Caco-2 (cell line): ENCODE results near the gene LRRC27. TPM values are rescaled to one million over a fixed set of nuclear protein-coding genes. Genes with fewer than 3 reads are reported as not detected.

Experiments used
- BruUV-seq: library from RNA; stranded (reverse); fragments of 400-500 nt; replicated peaks from 2 replicates; lab custom pipeline; 2021; lab: Mats Ljungman, UMichigan
- CTCF ChIA-PET: fragments of 300-600 bp; sonication (Branson Sonifier 250); formaldehyde crosslinking; loops from one replicate; lab custom pipeline; 2022; ENCODE audit warnings: antibody characterized with exemption; lab: Charles Lee
- POLR2A ChIA-PET: fragments of 300-600 bp; sonication (Branson Sonifier 250); formaldehyde crosslinking; loops from one replicate; lab custom pipeline; 2022; ENCODE audit warnings: antibody characterized with exemption; lab: Charles Lee
- DNase-seq, 2 experiments: peaks; one replicate each; pipeline versions ENCODE4 v3.0.0 to v3.0.0-alpha.2; 2020 to 2022
- H3K27me3 ChIP-seq: replicated peaks from 2 replicates; pipeline ENCODE4 v1.6.0; 2011; ENCODE audit warnings: low read length; ENCODE audit not compliant: control insufficient read depth, insufficient read depth
- H3K36me3 ChIP-seq: 2 replicates; pipeline ENCODE4 v1.5.1; 2011; ENCODE audit warnings: low read length; ENCODE audit not compliant: control insufficient read depth, insufficient read depth
- H3K4me1 ChIP-seq: fragments of 250-450 bp; sonication (Bioruptor Pico); 2 replicates; pipeline ENCODE4 v1.5.1; 2020; ENCODE audit warnings: mild to moderate bottlenecking
- H3K4me3 ChIP-seq: 2 replicates; pipeline ENCODE4 v1.5.1; 2011; ENCODE audit warnings: low read depth, mild to moderate bottlenecking, control low read depth, low read length
- H3K9me3 ChIP-seq: fragments of 250-450 bp; sonication (Bioruptor Pico); 2 replicates; pipeline ENCODE4 v1.5.1; 2020; ENCODE audit warnings: mild to moderate bottlenecking, moderate library complexity
- H3K27ac Mint-ChIP-seq: one replicate; pipeline ENCODE4 v1.8.0; 2022; ENCODE audit warnings: mixed read lengths; ENCODE audit not compliant: unreplicated experiment
- H3K27me3 Mint-ChIP-seq: one replicate; pipeline ENCODE4 v1.8.0; 2022; ENCODE audit warnings: mixed read lengths; ENCODE audit not compliant: insufficient read depth, unreplicated experiment
- H3K36me3 Mint-ChIP-seq: one replicate; pipeline ENCODE4 v1.8.0; 2022; ENCODE audit warnings: mild to moderate bottlenecking, mixed read lengths; ENCODE audit not compliant: insufficient read depth, unreplicated experiment
- H3K4me1 Mint-ChIP-seq: one replicate; pipeline ENCODE4 v1.8.0; 2022; ENCODE audit warnings: low read depth, mixed read lengths; ENCODE audit not compliant: unreplicated experiment
- H3K4me3 Mint-ChIP-seq: one replicate; pipeline ENCODE4 v1.8.0; 2022; ENCODE audit warnings: mild to moderate bottlenecking, moderate library complexity, mixed read lengths; ENCODE audit not compliant: unreplicated experiment
- H3K9me3 Mint-ChIP-seq: one replicate; pipeline ENCODE4 v1.8.0; 2022; ENCODE audit warnings: mixed read lengths; ENCODE audit not compliant: unreplicated experiment
- CTCF ChIP-seq, 2 experiments: fragments of 200-600 bp in 1 of 2; IDR thresholded peaks; 1 replicate in 1 of 2; 2 replicates in 1 of 2; pipeline versions ENCODE4 v1.5.1 to v1.8.0; 2011 to 2022; ENCODE audit warnings: antibody characterized with exemption in 1 of 2, control low read depth in 1 of 2, inconsistent platforms in 1 of 2, low read depth in 1 of 2, low read length in 1 of 2, mild to moderate bottlenecking in 1 of 2, moderate library complexity in 1 of 2; ENCODE audit not compliant: insufficient read depth in 1 of 2, severe bottlenecking in 1 of 2, unreplicated experiment in 1 of 2
- intact Hi-C: fragments of 100-400 bp; cut with micrococcal nuclease; formaldehyde crosslinking; loops from one replicate; pipeline ENCODE4 v1.10.0; 2022; ENCODE audit not compliant: unreplicated experiment
- total RNA-seq: library from RNA; stranded (reverse); gene quantifications from 2 replicates; pipeline ENCODE4 v1.2.3, GENCODE V29; 2022

The LRRC27 gene
- total RNA-seq, 1 experiment from 2014 or later: 11.7 TPM

- intact Hi-C loops: no loop called here
- peaks cover 18% of the 10 kb centered on the region for H3K9me3 Mint-ChIP-seq
- CTCF ChIA-PET: no interaction called here
- POLR2A ChIA-PET: no interaction called here
- H3K4me1 Mint-ChIP-seq: no peaks in the 10 kb centered on the region
- no peaks in the 10 kb centered on the region for H3K36me3 ChIP-seq
- H3K4me3 Mint-ChIP-seq: no peak overlapping the region
- H3K9me3 ChIP-seq: no peaks in the 10 kb centered on the region; the same call in 1 of the 2 replicates
- DNase-seq: no peak
- BruUV-seq: no TSS peak
- TF ChIP-seq CTCF (IDR thresholded peaks at IDR 0.05; ENCODE audit: insufficient read depth in 1 of 2, low read depth in 1 of 2, low read length in 1 of 2, severe bottlenecking in 1 of 2, unreplicated experiment in 1 of 2): no peak
- H3K4me3 ChIP-seq: no peak overlapping the region
- no peaks in the 10 kb centered on the region for H3K36me3 Mint-ChIP-seq
- H3K4me1 ChIP-seq: no peaks in the 10 kb centered on the region
- no peak overlapping the region for H3K27ac Mint-ChIP-seq
- no peaks in the 10 kb centered on the region for H3K27me3 Mint-ChIP-seq
- H3K27me3 ChIP-seq: no peaks in the 10 kb centered on the region
These were observed 34.5 kb downstream of the LRRC27 start for GRCh38 chr10:132366499-132366898.

- no TSS peak for BruUV-seq
- no peaks in the 10 kb centered on the region for H3K27me3 Mint-ChIP-seq
- ChIA-PET POLR2A (no interaction called here), CTCF (no interaction called here)
- H3K9me3 ChIP-seq: no peaks in the 10 kb centered on the region; the same call in 1 of the 2 replicates
- intact Hi-C loops: no loop called here
- no peak overlapping the region for H3K4me3 ChIP-seq
- H3K4me3 Mint-ChIP-seq: no peak overlapping the region
- H3K27ac Mint-ChIP-seq: no peak overlapping the region
- peaks cover 18% of the 10 kb centered on the region for H3K9me3 Mint-ChIP-seq
- no peaks in the 10 kb centered on the region for H3K27me3 ChIP-seq
- TF ChIP-seq CTCF (IDR thresholded peaks at IDR 0.05; ENCODE audit: insufficient read depth in 1 of 2, low read depth in 1 of 2, low read length in 1 of 2, severe bottlenecking in 1 of 2, unreplicated experiment in 1 of 2): no peak
- H3K36me3 Mint-ChIP-seq: no peaks in the 10 kb centered on the region
- H3K36me3 ChIP-seq: no peaks in the 10 kb centered on the region
- no peaks in the 10 kb centered on the region for H3K4me1 Mint-ChIP-seq
- no peak for DNase-seq
- H3K4me1 ChIP-seq: no peaks in the 10 kb centered on the region
These were observed 36.4 kb downstream of the LRRC27 start for GRCh38 chr10:132368391-132368790.

DNA sequence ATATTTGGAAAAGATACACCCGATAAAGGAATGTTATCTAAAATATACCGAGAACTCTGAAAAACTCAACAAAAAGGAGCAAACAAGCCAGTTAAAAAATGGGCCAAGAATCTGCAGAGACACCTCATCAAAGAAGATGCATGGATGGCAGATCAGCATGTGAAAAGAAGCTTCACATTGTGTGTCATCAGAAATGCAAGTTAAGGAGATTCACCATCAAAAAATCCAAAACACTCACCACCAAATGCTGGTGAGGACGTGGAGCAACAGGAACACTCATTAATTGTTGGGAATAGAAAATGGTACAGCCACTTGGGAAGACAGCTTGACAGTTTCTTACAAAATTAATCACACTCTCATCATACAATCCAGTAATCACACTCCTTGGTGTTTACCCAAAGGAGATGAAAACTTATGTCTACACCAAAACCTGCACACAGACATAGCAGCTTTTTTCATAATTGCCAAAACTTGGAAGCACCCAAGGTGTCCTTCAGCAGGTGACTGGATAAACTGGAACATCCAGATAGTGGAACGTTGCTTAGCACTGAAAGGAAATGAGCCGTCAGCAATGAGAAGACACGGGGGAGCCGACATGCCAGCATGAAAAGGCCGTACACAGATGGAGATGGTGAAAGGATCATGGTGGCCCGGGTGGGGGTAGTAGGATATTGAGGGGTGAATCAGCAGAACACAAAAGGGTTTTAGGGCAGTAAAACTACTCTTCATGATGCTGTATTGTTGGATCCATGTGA is 37.1 kb downstream of the LRRC27 start:
- CTCF ChIA-PET: no interaction called here
- TF ChIP-seq CTCF (IDR thresholded peaks at IDR 0.05; ENCODE audit: insufficient read depth in 1 of 2, low read depth in 1 of 2, low read length in 1 of 2, severe bottlenecking in 1 of 2, unreplicated experiment in 1 of 2): no peak

More for the DNA sequence above, 37.1 kb downstream of the LRRC27 start:
- Mint-ChIP-seq H3K4me1 (no peaks in the 10 kb centered on the region), H3K4me3 (no peak overlapping the region), H3K27ac (no peak overlapping the region), H3K36me3 (no peaks in the 10 kb centered on the region), H3K9me3 (peaks cover 18% of the 10 kb centered on the region), H3K27me3 (no peaks in the 10 kb centered on the region)
- H3K27me3 ChIP-seq: no peaks in the 10 kb centered on the region
- POLR2A ChIA-PET: no interaction called here
- BruUV-seq: no TSS peak
- H3K4me1 ChIP-seq: no peaks in the 10 kb centered on the region
- intact Hi-C loops: no loop called here
- no peaks in the 10 kb centered on the region; the same call in 1 of the 2 replicates for H3K9me3 ChIP-seq
- H3K4me3 ChIP-seq: no peak overlapping the region
- H3K36me3 ChIP-seq: no peaks in the 10 kb centered on the region
- DNase-seq: no peak
